ENCODE data around the gene PHLPP1.

DNA sequence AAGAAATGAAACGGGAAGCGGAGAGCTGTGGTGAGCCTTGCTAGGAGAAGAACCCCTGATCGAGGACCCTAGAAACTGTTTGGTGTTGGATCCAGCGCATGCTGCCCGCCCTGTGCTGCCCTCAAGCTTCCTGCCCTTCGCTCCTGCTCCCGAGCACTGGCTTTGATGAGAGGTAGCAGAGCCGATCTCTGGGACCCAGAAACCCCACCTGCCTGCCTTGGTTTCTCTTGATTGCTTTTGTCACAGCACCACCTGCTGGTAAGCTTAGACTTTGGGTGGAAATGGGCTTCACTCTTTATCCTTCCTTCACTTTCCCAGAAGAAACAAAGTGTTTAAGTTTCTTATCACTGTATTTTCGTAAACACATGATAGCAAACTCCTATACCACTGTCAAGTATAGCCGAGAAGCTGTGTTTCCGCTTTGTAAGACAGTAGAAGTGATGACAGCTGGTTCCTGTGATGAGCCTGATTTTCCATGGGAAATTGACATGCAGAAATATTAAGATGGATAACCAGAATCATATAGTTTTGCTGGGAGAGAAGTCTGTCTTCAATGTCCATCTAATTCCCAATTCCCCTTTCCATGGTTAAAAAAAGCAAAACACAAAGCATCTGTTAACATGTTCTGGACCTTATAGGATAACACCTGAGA is 267.4 kb downstream of the PHLPP1 start:
- TF ChIP-seq, protein P1, sequence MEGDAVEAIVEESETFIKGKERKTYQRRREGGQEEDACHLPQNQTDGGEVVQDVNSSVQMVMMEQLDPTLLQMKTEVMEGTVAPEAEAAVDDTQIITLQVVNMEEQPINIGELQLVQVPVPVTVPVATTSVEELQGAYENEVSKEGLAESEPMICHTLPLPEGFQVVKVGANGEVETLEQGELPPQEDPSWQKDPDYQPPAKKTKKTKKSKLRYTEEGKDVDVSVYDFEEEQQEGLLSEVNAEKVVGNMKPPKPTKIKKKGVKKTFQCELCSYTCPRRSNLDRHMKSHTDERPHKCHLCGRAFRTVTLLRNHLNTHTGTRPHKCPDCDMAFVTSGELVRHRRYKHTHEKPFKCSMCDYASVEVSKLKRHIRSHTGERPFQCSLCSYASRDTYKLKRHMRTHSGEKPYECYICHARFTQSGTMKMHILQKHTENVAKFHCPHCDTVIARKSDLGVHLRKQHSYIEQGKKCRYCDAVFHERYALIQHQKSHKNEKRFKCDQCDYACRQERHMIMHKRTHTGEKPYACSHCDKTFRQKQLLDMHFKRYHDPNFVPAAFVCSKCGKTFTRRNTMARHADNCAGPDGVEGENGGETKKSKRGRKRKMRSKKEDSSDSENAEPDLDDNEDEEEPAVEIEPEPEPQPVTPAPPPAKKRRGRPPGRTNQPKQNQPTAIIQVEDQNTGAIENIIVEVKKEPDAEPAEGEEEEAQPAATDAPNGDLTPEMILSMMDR (conservative IDR thresholded peaks at IDR 0.05; ENCODE audit: low read depth, low read length), result peak; percentile 85
- no peak for TF ChIP-seq EZH2 (IDR thresholded peaks at IDR 0.05; ENCODE audit: borderline replicate concordance, low read depth, low read length, poor library complexity, severe bottlenecking)
